GM12878 (cell line): ENCODE results near the gene S100G. TPM values are rescaled to one million over a fixed set of nuclear protein-coding genes. Genes with fewer than 3 reads are reported as not detected.

ENCODE experiments used
- microRNA counts: library from miRNA; unstranded; fragments of <30 nt; microRNA quantifications from one replicate; lab custom pipeline; 2016
- microRNA-seq: library from miRNA; unstranded; fragments of <30 nt; microRNA quantifications from one replicate; pipeline ENCODE4, GENCODE V29; 2018
- polyA plus RNA-seq, 11 experiments: library from polyadenylated mRNA; depleted of rRNA in 4 of 11; unstranded in 6 of 11; stranded (reverse) in 5 of 11; fragments of >200 nt; fragmentation: Nextera tagmentation in 4 of 11; fragmentation: Illumina TruSeq in 1 of 11; extraction: Ambion mirVana in 4 of 11; extraction: Trizol in 1 of 11; gene quantifications; 1 replicate in 1 of 11; 2 replicates in 10 of 11; pipeline versions ENCODE4 v1.2.1 to v1.2.3, GENCODE V29; 2011 to 2016; ENCODE audit warnings: inconsistent platforms in 2 of 11, missing spikeins in 2 of 11, low read depth in 1 of 11
- small RNA-seq: library from RNA; depleted of rRNA; stranded (forward); fragments of <200 nt; gene quantifications from one replicate; pipeline ENCODE3, GENCODE V24; 2014
- total RNA-seq, 4 experiments: library from RNA; depleted of rRNA in 3 of 4; stranded (reverse); fragments of >200 nt in 3 of 4; fragmentation: Illumina TruSeq in 1 of 4; extraction: Trizol in 1 of 4; gene quantifications; 2 replicates each; pipeline versions ENCODE4 v1.2.1 to v1.2.3, GENCODE V29; 2013 to 2021

The S100G gene
- total and polyA plus RNA-seq, 10 of the 15 experiments (the other 5 are each of a cell fraction or from before 2014, with no cell fraction given): not detected

MicroRNAs within 50 kb of the gene (microRNA counts, 767-probe panel; counts per million panel counts)
- 977 counts per million, percentile 26 among the panel's probes with 10 or more counts for microRNA hsa-miR-548am-3p (lab: Ali Mortazavi, UCI)

Small RNA genes within 50 kb of the gene (microRNA-seq; reads per million reads assigned to microRNA genes)
- gene MIR548AM: not detected

Small RNA genes within 50 kb of the gene (small RNA-seq; reads per million reads assigned to genes)
- gene MIR548AM: not detected

Other genes starting within 250 kb of the S100G start
- gene CTPS2, start 62.5 kb downstream of the S100G start, total RNA-seq (2014; rRNA removed): 15.4 and 18.6 TPM in 2 replicates
- 17.6 and 17.8 TPM in 2 replicates for gene CTPS2, start 62.5 kb downstream of the S100G start, total RNA-seq (2014; rRNA removed; fragmentation: Illumina TruSeq; extraction: Trizol)
- 13.3 and 14.9 TPM in 2 replicates for gene CTPS2, start 62.5 kb downstream of the S100G start, total RNA-seq (2021)
- 16.9 and 23.3 TPM in 2 replicates for gene CTPS2, start 62.5 kb downstream of the S100G start, polyA plus RNA-seq (2011; rRNA removed)
- 15.0 and 19.2 TPM in 2 replicates for gene CTPS2, start 62.5 kb downstream of the S100G start, polyA plus RNA-seq (2014; fragmentation: Illumina TruSeq; extraction: Trizol)
- 1 to 10 TPM; 5.9 to 7.7 TPM for gene CTPS2, start 62.5 kb downstream of the S100G start, polyA plus RNA-seq (2014; fragmentation: Nextera tagmentation; extraction: Ambion mirVana)
- 11.5 and 11.8 TPM in 2 replicates for gene CTPS2, start 62.5 kb downstream of the S100G start, polyA plus RNA-seq (2014; rRNA removed)
- 10 to 100 TPM; 11.9 to 13.5 TPM for gene CTPS2, start 62.5 kb downstream of the S100G start, polyA plus RNA-seq (2016; fragmentation: Nextera tagmentation; extraction: Ambion mirVana)
- 20.7 and 23.1 TPM in 2 replicates for gene SYAP1, start 69.5 kb downstream of the S100G start, total RNA-seq (2014; rRNA removed)
- gene SYAP1, start 69.5 kb downstream of the S100G start, total RNA-seq (2014; rRNA removed; fragmentation: Illumina TruSeq; extraction: Trizol): 20.9 and 22.1 TPM in 2 replicates
- 17.6 and 20.3 TPM in 2 replicates for gene SYAP1, start 69.5 kb downstream of the S100G start, total RNA-seq (2021)
- 11.5 and 16.7 TPM in 2 replicates for gene SYAP1, start 69.5 kb downstream of the S100G start, polyA plus RNA-seq (2011; rRNA removed)
- 11.3 and 13.6 TPM in 2 replicates for gene SYAP1, start 69.5 kb downstream of the S100G start, polyA plus RNA-seq (2014; fragmentation: Illumina TruSeq; extraction: Trizol)
- gene SYAP1, start 69.5 kb downstream of the S100G start, polyA plus RNA-seq (2014; fragmentation: Nextera tagmentation; extraction: Ambion mirVana): 1 to 10 TPM; 5.9 to 6.1 TPM
- 14.8 and 15.1 TPM in 2 replicates for gene SYAP1, start 69.5 kb downstream of the S100G start, polyA plus RNA-seq (2014; rRNA removed)
- 10 to 100 TPM; 29.2 to 29.9 TPM for gene SYAP1, start 69.5 kb downstream of the S100G start, polyA plus RNA-seq (2016; fragmentation: Nextera tagmentation; extraction: Ambion mirVana)
- 18.9 and 20.5 TPM in 2 replicates for gene TXLNG, start 136.3 kb downstream of the S100G start, total RNA-seq (2014; rRNA removed)
- gene TXLNG, start 136.3 kb downstream of the S100G start, total RNA-seq (2014; rRNA removed; fragmentation: Illumina TruSeq; extraction: Trizol): 27.5 and 29.5 TPM in 2 replicates
- gene TXLNG, start 136.3 kb downstream of the S100G start, total RNA-seq (2021): 19.7 and 20.1 TPM in 2 replicates
- 40.7 and 46.2 TPM in 2 replicates for gene TXLNG, start 136.3 kb downstream of the S100G start, polyA plus RNA-seq (2011; rRNA removed)
- 33.4 and 40.9 TPM in 2 replicates for gene TXLNG, start 136.3 kb downstream of the S100G start, polyA plus RNA-seq (2014; fragmentation: Illumina TruSeq; extraction: Trizol)
- 10 to 100 TPM in 1 of 2 experiments, 1 to 10 TPM in 1; 9.9 to 13.2 TPM for gene TXLNG, start 136.3 kb downstream of the S100G start, polyA plus RNA-seq (2014; fragmentation: Nextera tagmentation; extraction: Ambion mirVana)
- gene TXLNG, start 136.3 kb downstream of the S100G start, polyA plus RNA-seq (2014; rRNA removed): 20.9 and 25.6 TPM in 2 replicates
- 10 to 100 TPM; 17.6 to 17.8 TPM for gene TXLNG, start 136.3 kb downstream of the S100G start, polyA plus RNA-seq (2016; fragmentation: Nextera tagmentation; extraction: Ambion mirVana)
- 185 and 195 TPM in 2 replicates for gene RBBP7, start 220.2 kb downstream of the S100G start, total RNA-seq (2014; rRNA removed)
- 220 and 226 TPM in 2 replicates for gene RBBP7, start 220.2 kb downstream of the S100G start, total RNA-seq (2014; rRNA removed; fragmentation: Illumina TruSeq; extraction: Trizol)
- gene RBBP7, start 220.2 kb downstream of the S100G start, total RNA-seq (2021): 151 and 167 TPM in 2 replicates
- gene RBBP7, start 220.2 kb downstream of the S100G start, polyA plus RNA-seq (2011; rRNA removed): 274 and 374 TPM in 2 replicates
- 203 and 272 TPM in 2 replicates for gene RBBP7, start 220.2 kb downstream of the S100G start, polyA plus RNA-seq (2014; fragmentation: Illumina TruSeq; extraction: Trizol)
- 100 to 1,000 TPM in 1 of 2 experiments, 10 to 100 TPM in 1; 95.3 to 155 TPM for gene RBBP7, start 220.2 kb downstream of the S100G start, polyA plus RNA-seq (2014; fragmentation: Nextera tagmentation; extraction: Ambion mirVana)
- 149 and 170 TPM in 2 replicates for gene RBBP7, start 220.2 kb downstream of the S100G start, polyA plus RNA-seq (2014; rRNA removed)
- 100 to 1,000 TPM; 244 to 277 TPM for gene RBBP7, start 220.2 kb downstream of the S100G start, polyA plus RNA-seq (2016; fragmentation: Nextera tagmentation; extraction: Ambion mirVana)